Measurements from ENCODE around the gene FBLN2.

FBLN2 gene

GRCh38 chr3:13544951-13545651, 3.8 kb upstream of the FBLN2 start:
- no peaks in the 10 kb centered on the region for H3K36me3 ChIP-seq (replicated peaks)
- no peak overlapping the region for H3K4me3 ChIP-seq (ENCODE audit: low read depth, low read length)
- TF ChIP-seq CTCF (IDR thresholded peaks at IDR 0.05; ENCODE audit: low read depth, low read length, missing control alignments) = no peak
- DNase-seq = no peak
- H3K27ac ChIP-seq = peak overlapping the region; percentile 68
- no peaks in the 10 kb centered on the region for H3K27me3 ChIP-seq (replicated peaks)
- in situ Hi-C loops (cut with HindIII; ENCODE audit: low pct_ligation_motif_present, low sequenced_read_pairs) = no loop called here

GRCh38 chr3:13545952-13546454, 2.9 kb upstream of the FBLN2 start:
- no peak for TF ChIP-seq CTCF (IDR thresholded peaks at IDR 0.05; ENCODE audit: low read depth, low read length, missing control alignments)
- Histone ChIP-seq H3K27me3 (replicated peaks) (no peaks in the 10 kb centered on the region), H3K36me3 (replicated peaks) (no peaks in the 10 kb centered on the region), H3K4me3 (ENCODE audit: low read depth, low read length) (no peak overlapping the region), H3K27ac (peak overlapping the region; percentile 70)
- in situ Hi-C loops (cut with HindIII; ENCODE audit: low pct_ligation_motif_present, low sequenced_read_pairs) = no loop called here
- DNase-seq = no peak

- no peaks in the 10 kb centered on the region for H3K27me3 ChIP-seq (replicated peaks)
Measured at GRCh38 chr3:13546667-13547171, 2.2 kb upstream of the FBLN2 start.

GRCh38 chr3:13547591-13548371, 1.1 kb upstream of the FBLN2 start:
- in situ Hi-C loops (cut with HindIII; ENCODE audit: low pct_ligation_motif_present, low sequenced_read_pairs) = no loop called here
- DNase-seq = no peak
- Histone ChIP-seq H3K27me3 (replicated peaks) (no peaks in the 10 kb centered on the region), H3K4me3 (ENCODE audit: low read depth, low read length) (no peak overlapping the region), H3K36me3 (replicated peaks) (no peaks in the 10 kb centered on the region), H3K27ac (peak overlapping the region; percentile 70)
- no peak for TF ChIP-seq CTCF (IDR thresholded peaks at IDR 0.05; ENCODE audit: low read depth, low read length, missing control alignments)

More at GRCh38 chr3:13546667-13547171, 2.2 kb upstream of the FBLN2 start:
- TF ChIP-seq CTCF (IDR thresholded peaks at IDR 0.05; ENCODE audit: low read depth, low read length, missing control alignments) = no peak
- peak; percentile 81 for DNase-seq
- Histone ChIP-seq H3K36me3 (replicated peaks) (no peaks in the 10 kb centered on the region), H3K4me3 (ENCODE audit: low read depth, low read length) (no peak overlapping the region), H3K27ac (peak overlapping the region; percentile 70)
- in situ Hi-C loops (cut with HindIII; ENCODE audit: low pct_ligation_motif_present, low sequenced_read_pairs) = no loop called here

- no peak for DNase-seq
- peak overlapping the region; percentile 29 for H3K4me3 ChIP-seq (ENCODE audit: low read depth, low read length)
- in situ Hi-C loops (cut with HindIII; ENCODE audit: low pct_ligation_motif_present, low sequenced_read_pairs) = no loop called here
Measured at GRCh38 chr3:13549623-13550422, 898 bp downstream of the FBLN2 start.

More at GRCh38 chr3:13549623-13550422, 898 bp downstream of the FBLN2 start:
- TF ChIP-seq CTCF (IDR thresholded peaks at IDR 0.05; ENCODE audit: low read depth, low read length, missing control alignments) = no peak
- Histone ChIP-seq H3K36me3 (replicated peaks) (no peaks in the 10 kb centered on the region), H3K27me3 (replicated peaks) (no peaks in the 10 kb centered on the region), H3K27ac (no peak overlapping the region)

Data from brain microvascular endothelial cell (primary cell).